Neural cell (in vitro differentiated cells): ENCODE data around the gene PPFIA1. TPM values are rescaled to one million over a fixed set of nuclear protein-coding genes. Genes with fewer than 3 reads are reported as not detected.

Experiments used
- H2AFZ ChIP-seq: fragments of 200-600, 300-800 bp; sonication (generic), shearing (Covaris generic); 2 replicates; pipeline ENCODE4 v1.6.0; 2014; ENCODE audit warnings: low read depth, mild to moderate bottlenecking, antibody characterized with exemption, low read length, moderate library complexity
- H3F3A ChIP-seq: fragments of 200-600 bp; shearing (Covaris generic); 2 replicates; pipeline ENCODE4 v1.6.1; 2016; ENCODE audit warnings: mild to moderate bottlenecking, moderate library complexity, mixed read lengths, antibody characterized with exemption, low read length; ENCODE audit not compliant: insufficient read depth, poor library complexity, severe bottlenecking
- H3K27ac ChIP-seq: fragments of 200-600, 300-800 bp; sonication (generic), shearing (Covaris generic); 2 replicates; pipeline ENCODE4 v1.5.1; 2014; ENCODE audit warnings: mild to moderate bottlenecking, low read length, moderate library complexity
- H3K27me3 ChIP-seq: fragments of 300-800, 200-600 bp; sonication (generic), shearing (Covaris generic); 2 replicates; pipeline ENCODE4 v1.6.0; 2014; ENCODE audit warnings: mild to moderate bottlenecking, low read depth, low read length, moderate library complexity; ENCODE audit not compliant: insufficient read depth
- H3K36me3 ChIP-seq: fragments of 300-800, 200-600 bp; sonication (generic), shearing (Covaris generic); 2 replicates; pipeline ENCODE4 v1.5.1; 2014; ENCODE audit warnings: mild to moderate bottlenecking, antibody characterized with exemption, low read length, moderate library complexity; ENCODE audit not compliant: insufficient read depth
- H3K4me2 ChIP-seq: fragments of 300-800, 200-600 bp; sonication (generic), shearing (Covaris generic); 2 replicates; pipeline ENCODE4 v1.6.0; 2014; ENCODE audit warnings: mild to moderate bottlenecking, low read length
- H3K4me3 ChIP-seq: fragments of 300-800, 200-600 bp; sonication (generic), shearing (Covaris generic); 2 replicates; pipeline ENCODE4 v1.5.1; 2014; ENCODE audit warnings: mild to moderate bottlenecking, low read length, moderate library complexity
- H3K79me2 ChIP-seq: fragments of 200-600 bp; shearing (Covaris generic); replicated peaks from 2 replicates; pipeline ENCODE4 v1.6.0; 2014; ENCODE audit warnings: mild to moderate bottlenecking, low read length, moderate library complexity; ENCODE audit not compliant: insufficient read depth
- H3K9ac ChIP-seq: fragments of 300-800, 200-600 bp; sonication (generic), shearing (Covaris generic); 2 replicates; pipeline ENCODE4 v1.6.1; 2016; ENCODE audit warnings: mild to moderate bottlenecking, low read length, mixed read lengths
- H3K9me2 ChIP-seq: fragments of 200-600 bp; shearing (Covaris generic); 2 replicates; pipeline ENCODE4 v1.6.1; 2016; ENCODE audit warnings: mild to moderate bottlenecking, low read length, mixed read lengths; ENCODE audit not compliant: insufficient read depth
- H3K9me3 ChIP-seq: fragments of 200-600, 300-800 bp; sonication (generic), shearing (Covaris generic); 2 replicates; pipeline ENCODE4 v1.6.1; 2016; ENCODE audit warnings: mild to moderate bottlenecking, mixed run types, low read length, moderate library complexity, mixed read lengths
- H4K20me1 ChIP-seq: fragments of 200-600 bp; shearing (Covaris generic); 2 replicates; pipeline ENCODE4 v1.6.1; 2016; ENCODE audit warnings: mild to moderate bottlenecking, mixed run types; ENCODE audit not compliant: insufficient read depth
- EZH2 ChIP-seq: fragments of 200-600, 300-800 bp; shearing (Covaris generic), sonication (generic); IDR thresholded peaks from 2 replicates; pipeline ENCODE4 v1.6.1; 2014; ENCODE audit warnings: antibody characterized with exemption, low read length, borderline replicate concordance, mild to moderate bottlenecking; ENCODE audit not compliant: insufficient read depth, poor library complexity, severe bottlenecking
- POLR2AphosphoS5 ChIP-seq: IDR thresholded peaks from 2 replicates; pipeline ENCODE4 v1.6.1; 2012
- RAD21 ChIP-seq: fragments of 450-650 bp; conservative IDR thresholded peaks from 2 replicates; pipeline ENCODE4 v1.6.1; 2014; ENCODE audit warnings: antibody characterized with exemption, mild to moderate bottlenecking, moderate library complexity
- SMC3 ChIP-seq: fragments of 450-650 bp; conservative IDR thresholded peaks from 2 replicates; pipeline ENCODE4 v1.6.1; 2014; ENCODE audit warnings: antibody characterized with exemption, mild to moderate bottlenecking, moderate library complexity; ENCODE audit not compliant: poor library complexity
- TAF1 ChIP-seq: IDR thresholded peaks from 2 replicates; pipeline ENCODE4 v1.6.1; 2012; ENCODE audit warnings: low read depth
- polyA plus RNA-seq: library from polyadenylated mRNA; depleted of rRNA; stranded (reverse); fragments of >200 nt; gene quantifications from 2 replicates; pipeline ENCODE4 v1.2.3, GENCODE V29; 2014
- TF ChIP-seq, protein P1 (sequence below): IDR thresholded peaks from 2 replicates; pipeline ENCODE4 v1.6.1; 2012; ENCODE audit warnings: borderline replicate concordance
- TF ChIP-seq, protein P2 (sequence below): fragments of 450-650 bp; IDR thresholded peaks from 2 replicates; pipeline ENCODE4 v1.5.1; 2014; ENCODE audit warnings: antibody characterized with exemption, mild to moderate bottlenecking, moderate library complexity; ENCODE audit not compliant: poor library complexity, severe bottlenecking

PPFIA1 gene
- polyA plus RNA-seq, 1 donor from 2014 or later, result 48.9 TPM

DNA sequence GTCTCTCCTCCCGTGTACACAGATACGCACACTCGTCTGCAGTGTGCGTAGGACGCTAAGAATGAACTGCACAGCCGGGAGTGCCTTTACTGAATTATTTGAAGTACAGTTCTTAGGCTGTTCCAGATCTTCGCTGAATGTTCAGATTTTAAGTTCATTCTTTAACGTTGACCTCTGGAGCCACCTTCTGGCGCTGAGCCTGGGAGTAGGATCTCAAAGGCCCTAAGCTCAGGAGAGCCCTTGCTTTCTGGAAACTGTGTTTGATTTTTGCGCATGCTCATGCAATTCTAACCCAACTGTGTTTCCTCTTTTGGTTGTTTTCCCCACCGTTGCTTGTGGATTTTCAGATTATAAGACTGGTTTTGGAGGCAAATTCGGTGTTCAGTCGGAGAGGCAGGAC is 150.6 kb downstream of the PPFIA1 start:
- no peak overlapping the region for H2AFZ ChIP-seq
- no peak overlapping the region for H3K4me2 ChIP-seq
- no peaks in the 10 kb centered on the region for H4K20me1 ChIP-seq
- H3K9ac ChIP-seq, result no peak overlapping the region
- TF ChIP-seq EZH2, result no peak
- no peak for TF ChIP-seq RAD21
- TF ChIP-seq, protein P1, sequence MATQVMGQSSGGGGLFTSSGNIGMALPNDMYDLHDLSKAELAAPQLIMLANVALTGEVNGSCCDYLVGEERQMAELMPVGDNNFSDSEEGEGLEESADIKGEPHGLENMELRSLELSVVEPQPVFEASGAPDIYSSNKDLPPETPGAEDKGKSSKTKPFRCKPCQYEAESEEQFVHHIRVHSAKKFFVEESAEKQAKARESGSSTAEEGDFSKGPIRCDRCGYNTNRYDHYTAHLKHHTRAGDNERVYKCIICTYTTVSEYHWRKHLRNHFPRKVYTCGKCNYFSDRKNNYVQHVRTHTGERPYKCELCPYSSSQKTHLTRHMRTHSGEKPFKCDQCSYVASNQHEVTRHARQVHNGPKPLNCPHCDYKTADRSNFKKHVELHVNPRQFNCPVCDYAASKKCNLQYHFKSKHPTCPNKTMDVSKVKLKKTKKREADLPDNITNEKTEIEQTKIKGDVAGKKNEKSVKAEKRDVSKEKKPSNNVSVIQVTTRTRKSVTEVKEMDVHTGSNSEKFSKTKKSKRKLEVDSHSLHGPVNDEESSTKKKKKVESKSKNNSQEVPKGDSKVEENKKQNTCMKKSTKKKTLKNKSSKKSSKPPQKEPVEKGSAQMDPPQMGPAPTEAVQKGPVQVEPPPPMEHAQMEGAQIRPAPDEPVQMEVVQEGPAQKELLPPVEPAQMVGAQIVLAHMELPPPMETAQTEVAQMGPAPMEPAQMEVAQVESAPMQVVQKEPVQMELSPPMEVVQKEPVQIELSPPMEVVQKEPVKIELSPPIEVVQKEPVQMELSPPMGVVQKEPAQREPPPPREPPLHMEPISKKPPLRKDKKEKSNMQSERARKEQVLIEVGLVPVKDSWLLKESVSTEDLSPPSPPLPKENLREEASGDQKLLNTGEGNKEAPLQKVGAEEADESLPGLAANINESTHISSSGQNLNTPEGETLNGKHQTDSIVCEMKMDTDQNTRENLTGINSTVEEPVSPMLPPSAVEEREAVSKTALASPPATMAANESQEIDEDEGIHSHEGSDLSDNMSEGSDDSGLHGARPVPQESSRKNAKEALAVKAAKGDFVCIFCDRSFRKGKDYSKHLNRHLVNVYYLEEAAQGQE, result no peak
- TF ChIP-seq, protein P2, sequence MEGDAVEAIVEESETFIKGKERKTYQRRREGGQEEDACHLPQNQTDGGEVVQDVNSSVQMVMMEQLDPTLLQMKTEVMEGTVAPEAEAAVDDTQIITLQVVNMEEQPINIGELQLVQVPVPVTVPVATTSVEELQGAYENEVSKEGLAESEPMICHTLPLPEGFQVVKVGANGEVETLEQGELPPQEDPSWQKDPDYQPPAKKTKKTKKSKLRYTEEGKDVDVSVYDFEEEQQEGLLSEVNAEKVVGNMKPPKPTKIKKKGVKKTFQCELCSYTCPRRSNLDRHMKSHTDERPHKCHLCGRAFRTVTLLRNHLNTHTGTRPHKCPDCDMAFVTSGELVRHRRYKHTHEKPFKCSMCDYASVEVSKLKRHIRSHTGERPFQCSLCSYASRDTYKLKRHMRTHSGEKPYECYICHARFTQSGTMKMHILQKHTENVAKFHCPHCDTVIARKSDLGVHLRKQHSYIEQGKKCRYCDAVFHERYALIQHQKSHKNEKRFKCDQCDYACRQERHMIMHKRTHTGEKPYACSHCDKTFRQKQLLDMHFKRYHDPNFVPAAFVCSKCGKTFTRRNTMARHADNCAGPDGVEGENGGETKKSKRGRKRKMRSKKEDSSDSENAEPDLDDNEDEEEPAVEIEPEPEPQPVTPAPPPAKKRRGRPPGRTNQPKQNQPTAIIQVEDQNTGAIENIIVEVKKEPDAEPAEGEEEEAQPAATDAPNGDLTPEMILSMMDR, result no peak
- TF ChIP-seq SMC3, result no peak
- no peak for TF ChIP-seq TAF1
- TF ChIP-seq POLR2AphosphoS5, result no peak
- H3K9me3 ChIP-seq, result no peaks in the 10 kb centered on the region
- H3K36me3 ChIP-seq, result peaks cover 13% of the 10 kb centered on the region
- H3K27me3 ChIP-seq, result no peaks in the 10 kb centered on the region
- H3F3A ChIP-seq, result no peaks in the 10 kb centered on the region
- no peaks in the 10 kb centered on the region for H3K9me2 ChIP-seq
- H3K27ac ChIP-seq, result no peak overlapping the region
- no peaks in the 10 kb centered on the region for H3K79me2 ChIP-seq
- H3K4me3 ChIP-seq, result no peak overlapping the region

DNA sequence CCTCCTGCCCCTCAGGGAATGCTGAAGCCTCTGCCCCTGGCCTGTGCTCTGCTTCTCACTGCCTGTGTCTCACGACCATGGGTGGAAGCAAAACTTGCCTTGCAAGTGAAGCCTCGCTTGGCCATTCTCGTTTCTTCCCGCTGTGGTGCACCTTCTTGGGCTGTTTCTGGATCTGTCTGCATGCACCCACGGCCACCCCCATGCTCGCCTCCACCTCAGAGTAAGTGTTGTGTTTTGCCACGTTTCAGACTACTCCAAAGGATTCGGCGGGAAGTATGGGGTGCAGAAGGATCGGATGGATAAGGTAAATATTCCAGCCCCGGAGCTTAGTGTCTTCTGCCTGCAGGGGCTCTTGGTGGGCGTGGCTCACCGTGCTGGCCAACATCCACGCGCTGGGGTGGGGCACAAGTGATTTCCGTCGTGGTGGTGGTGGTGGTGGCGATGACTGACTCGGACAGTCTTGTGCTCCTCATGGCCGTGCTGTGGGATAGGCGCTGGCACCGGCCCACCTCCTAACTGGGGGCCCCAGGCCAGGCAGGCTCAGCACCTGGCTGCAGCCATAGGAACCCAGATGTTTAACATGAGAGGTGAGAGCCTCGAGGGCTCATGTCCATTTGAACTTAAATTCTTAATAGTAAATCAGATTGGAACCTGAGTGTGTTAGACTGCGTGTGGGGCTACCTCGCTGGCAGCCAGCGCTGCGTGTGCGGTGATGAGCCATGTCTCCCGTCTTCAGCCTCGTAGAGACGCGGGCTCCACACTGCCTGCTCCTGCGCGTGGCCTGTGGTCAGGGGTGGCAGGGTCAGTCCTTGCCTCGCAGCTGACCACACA is 152.4 kb downstream of the PPFIA1 start:
- no peaks in the 10 kb centered on the region for H4K20me1 ChIP-seq
- H3K36me3 ChIP-seq, result peaks cover 13% of the 10 kb centered on the region
- no peaks in the 10 kb centered on the region for H3K79me2 ChIP-seq
- no peaks in the 10 kb centered on the region for H3K9me2 ChIP-seq
- no peak overlapping the region for H3K9ac ChIP-seq
- H2AFZ ChIP-seq, result no peak overlapping the region
- no peak for TF ChIP-seq TAF1
- TF ChIP-seq, protein P1, result no peak
- H3K27me3 ChIP-seq, result no peaks in the 10 kb centered on the region
- no peaks in the 10 kb centered on the region for H3K9me3 ChIP-seq
- H3K4me2 ChIP-seq, result no peak overlapping the region
- no peak overlapping the region for H3K27ac ChIP-seq
- H3K4me3 ChIP-seq, result no peak overlapping the region
- no peaks in the 10 kb centered on the region for H3F3A ChIP-seq
